K562 (cell line): Measurements from ENCODE around the gene ANGEL2. TPM values are rescaled to one million over a fixed set of nuclear protein-coding genes. Genes with fewer than 3 reads are reported as not detected.

ENCODE experiments used
- ATAC-seq: fragments of 200-7000 bp; cut with Tn5 transposase; 3 replicates; pipeline ENCODE4 v1.9.1; 2020; ENCODE audit warnings: moderate library complexity
- BruUV-seq: library from RNA; stranded (reverse); fragments of 400-500 nt; replicated peaks from 2 replicates; lab custom pipeline; 2021; lab: Mats Ljungman, UMichigan
- CTCF ChIA-PET: fragments of 300-600 bp; formaldehyde crosslinking; extraction: SDS; loops from one replicate; lab custom pipeline; 2021; ENCODE audit warnings: low intra/inter-chr PET ratio; lab: Yijun Ruan, JAX
- POLR2A ChIA-PET: fragments of 300-600, 350-650 bp; sonication (Branson Sonifier 250); formaldehyde crosslinking; extraction: SDS; loops from one replicate; lab custom pipeline; 2021; ENCODE audit warnings: antibody characterized with exemption, inconsistent platforms; lab: Yijun Ruan, JAX
- DNase-seq, 4 experiments: peaks; one replicate each; pipeline versions ENCODE4 v3.0.0 to v3.0.0-alpha.2; 2011 to 2018; ENCODE audit warnings: low spot score in 3 of 4, mixed read lengths in 3 of 4; ENCODE audit errors: extremely low read depth in 1 of 4
- FAIRE-seq: peaks from 2 replicates; lab custom pipeline; 2011; peaks lifted over from hg19 to GRCh38; lab: Jason Lieb, UNC
- H2AFZ ChIP-seq: 2 replicates; pipeline ENCODE4 v1.6.0; 2011; ENCODE audit warnings: low read depth, low read length, control low read depth, inconsistent platforms
- H3K27ac ChIP-seq: fragments of 200-600 bp; 3 replicates; pipeline ENCODE4 v1.8.0; 2011; ENCODE audit warnings: low read depth, mild to moderate bottlenecking, control low read depth, inconsistent platforms, low read length, moderate library complexity, mixed read lengths; ENCODE audit errors: extremely low read depth
- H3K27me3 ChIP-seq, 2 experiments: fragments of 300-600 bp in 1 of 2; 2 replicates in 1 of 2; 3 replicates in 1 of 2; pipeline versions ENCODE4 v1.6.0 to v1.8.0; 2011; ENCODE audit warnings: inconsistent platforms in 2 of 2, low read length in 2 of 2, mild to moderate bottlenecking in 1 of 2, mixed read lengths in 1 of 2, moderate library complexity in 1 of 2; ENCODE audit not compliant: control insufficient read depth in 2 of 2, insufficient read depth in 2 of 2
- H3K36me3 ChIP-seq: fragments of 300-600 bp; 3 replicates; pipeline ENCODE4 v1.8.0; 2011; ENCODE audit warnings: mild to moderate bottlenecking, low read length, inconsistent platforms; ENCODE audit not compliant: control insufficient read depth, insufficient read depth
- H3K4me1 ChIP-seq, 2 experiments: fragments of 200-600 bp in 1 of 2; replicated peaks in 1 of 2; 2 replicates in 1 of 2; 3 replicates in 1 of 2; pipeline versions ENCODE4 v1.5.1 to v1.8.0; 2011; ENCODE audit warnings: inconsistent platforms in 2 of 2, low read length in 2 of 2, mild to moderate bottlenecking in 1 of 2, mixed read lengths in 1 of 2, moderate library complexity in 1 of 2; ENCODE audit not compliant: control insufficient read depth in 2 of 2, insufficient read depth in 2 of 2
- H3K4me2 ChIP-seq: 2 replicates; pipeline ENCODE4 v1.6.1; 2011; ENCODE audit warnings: low read length, control low read depth, inconsistent platforms, mixed read lengths; ENCODE audit not compliant: insufficient read depth
- H3K4me3 ChIP-seq: fragments of 200-600 bp; sonication (generic), shearing (Covaris generic); 2 replicates; pipeline ENCODE4 v1.5.1; 2016; ENCODE audit warnings: control low read depth, inconsistent platforms
- H3K79me2 ChIP-seq: fragments of 200-600 bp; 3 replicates; pipeline ENCODE4 v1.8.0; 2011; ENCODE audit warnings: low read length, inconsistent platforms; ENCODE audit not compliant: control insufficient read depth, insufficient read depth
- H3K9ac ChIP-seq, 2 experiments: 2 replicates each; pipeline versions ENCODE4 v1.6.0 to v1.6.1; 2011; ENCODE audit warnings: low read depth in 2 of 2, low read length in 2 of 2, control low read depth in 1 of 2, inconsistent platforms in 1 of 2, mild to moderate bottlenecking in 1 of 2, mixed read lengths in 1 of 2; ENCODE audit not compliant: insufficient read depth in 1 of 2
- H3K9me1 ChIP-seq: one replicate; pipeline ENCODE4 v1.6.0; 2011; ENCODE audit warnings: inconsistent platforms, mild to moderate bottlenecking, low read length, moderate library complexity; ENCODE audit not compliant: control insufficient read depth, insufficient read depth
- H3K9me3 ChIP-seq: replicated peaks from 2 replicates; pipeline ENCODE4 v1.5.1; 2011; ENCODE audit warnings: low read depth, low read length, inconsistent platforms; ENCODE audit not compliant: control insufficient read depth, insufficient read depth
- H4K20me1 ChIP-seq: replicated peaks from 2 replicates; pipeline ENCODE4 v1.6.1; 2011; ENCODE audit warnings: low read length, inconsistent platforms, mixed read lengths; ENCODE audit not compliant: control insufficient read depth, insufficient read depth
- ARID1B ChIP-seq: fragments of 450-650 bp; IDR thresholded peaks from 2 replicates; pipeline ENCODE4 v1.6.1; 2016; ENCODE audit warnings: antibody characterized with exemption, mild to moderate bottlenecking, inconsistent platforms
- ATF1 ChIP-seq, 2 experiments: fragments of 450-650 bp in 1 of 2; IDR thresholded peaks; 2 replicates each; pipeline ENCODE4 v1.6.1; 2016; ENCODE audit warnings: missing compliant biosample characterization in 1 of 2, missing genetic modification characterization in 1 of 2
- C11orf30 ChIP-seq: fragments of 450-650 bp; IDR thresholded peaks from 2 replicates; pipeline ENCODE4 v1.6.1; 2016; ENCODE audit warnings: low read depth, mild to moderate bottlenecking
- CREM ChIP-seq: IDR thresholded peaks from 2 replicates; pipeline ENCODE4 v1.6.1; 2014; ENCODE audit warnings: antibody characterized with exemption, low read depth
- DPF2 ChIP-seq: fragments of 450-650 bp; IDR thresholded peaks from 2 replicates; pipeline ENCODE4 v1.6.1; 2016
- EP300 ChIP-seq: IDR thresholded peaks from 2 replicates; pipeline ENCODE4 v1.6.1; 2012; ENCODE audit warnings: low read length, improper control_type of control experiment
- ESRRB ChIP-seq: fragments of 250-450 bp; sonication (Bioruptor Pico); IDR thresholded peaks from 2 replicates; pipeline ENCODE4 v1.5.0; 2020; ENCODE audit warnings: mild to moderate bottlenecking, moderate library complexity, borderline replicate concordance
- HDAC1 ChIP-seq, 2 experiments: fragments of 450-650 bp; IDR thresholded peaks; 2 replicates each; pipeline ENCODE4 v1.6.1; 2016 to 2017; ENCODE audit warnings: inconsistent platforms in 1 of 2, mild to moderate bottlenecking in 1 of 2, moderate library complexity in 1 of 2
- IFI16 ChIP-seq: fragments of 250-450 bp; sonication (Bioruptor Pico); IDR thresholded peaks from 2 replicates; pipeline ENCODE4 v2.1.2; 2022; ENCODE audit warnings: mild to moderate bottlenecking, inconsistent platforms
- KDM1A ChIP-seq, 2 experiments: fragments of 450-650 bp; IDR thresholded peaks; 2 replicates each; pipeline ENCODE4 v1.6.1; 2016; ENCODE audit warnings: mild to moderate bottlenecking in 2 of 2
- KLF13 ChIP-seq: fragments of 450-650 bp; IDR thresholded peaks from 2 replicates; pipeline ENCODE4 v1.6.1; 2016; ENCODE audit warnings: missing genetic modification characterization, low read depth, mild to moderate bottlenecking, missing compliant biosample characterization, moderate library complexity, borderline replicate concordance
- MAFG ChIP-seq: fragments of 450-650 bp; conservative IDR thresholded peaks from 2 replicates; pipeline ENCODE4 v1.6.1; 2016; ENCODE audit warnings: missing genetic modification characterization, missing compliant biosample characterization
- NFE2 ChIP-seq: IDR thresholded peaks from 2 replicates; pipeline ENCODE4 v1.6.1; 2014; ENCODE audit warnings: antibody characterized with exemption, low read depth
- PHF21A ChIP-seq: fragments of 450-650 bp; IDR thresholded peaks from 2 replicates; pipeline ENCODE4 v1.6.1; 2017; ENCODE audit warnings: low read depth, borderline replicate concordance
- RAD21 ChIP-seq, 2 experiments: fragments of 250-450 bp in 1 of 2; fragments of 450-650 bp in 1 of 2; sonication (Bioruptor Pico) in 1 of 2; formaldehyde crosslinking in 1 of 2; IDR thresholded peaks in 1 of 2; conservative IDR thresholded peaks in 1 of 2; 2 replicates each; pipeline versions ENCODE4 v1.4.0 to v1.8.0; 2020 to 2022; ENCODE audit warnings: mild to moderate bottlenecking in 2 of 2, moderate library complexity in 1 of 2
- RAD51 ChIP-seq: fragments of 450-650 bp; IDR thresholded peaks from 2 replicates; pipeline ENCODE4 v1.7.1; 2016; ENCODE audit warnings: low read depth, mild to moderate bottlenecking, borderline replicate concordance
- SIN3A ChIP-seq, 2 experiments: fragments of 150-350 bp in 1 of 2; IDR thresholded peaks; 2 replicates each; pipeline ENCODE4 v1.6.1; 2011 to 2016; ENCODE audit warnings: borderline replicate concordance in 2 of 2, low read depth in 2 of 2, low read length in 2 of 2, mild to moderate bottlenecking in 2 of 2, moderate library complexity in 2 of 2; ENCODE audit not compliant: control insufficient read depth in 1 of 2
- TAF15 ChIP-seq: fragments of 200-400 bp; formaldehyde crosslinking; IDR thresholded peaks from 2 replicates; pipeline ENCODE4 v1.6.1; 2017; ENCODE audit warnings: mild to moderate bottlenecking, low read depth, low read length, moderate library complexity
- ZBED1 ChIP-seq: IDR thresholded peaks from 2 replicates; pipeline ENCODE4 v1.6.1; 2014
- ZEB2 ChIP-seq: fragments of 450-650 bp; IDR thresholded peaks from 2 replicates; pipeline ENCODE4 v1.6.1; 2016
- ZFP36 ChIP-seq: fragments of 150-350 bp; IDR thresholded peaks from 2 replicates; pipeline ENCODE4 v1.6.1; 2018; ENCODE audit warnings: low read length, low read depth; ENCODE audit not compliant: partially characterized antibody
- ZNF197 ChIP-seq: fragments of 200-800 bp; sonication (Bioruptor generic); IDR thresholded peaks from 2 replicates; pipeline ENCODE4 v1.6.1; 2016; ENCODE audit warnings: low read depth, missing genetic modification characterization, missing compliant biosample characterization
- ZNF3 ChIP-seq: fragments of 250-450 bp; sonication (Bioruptor Pico); IDR thresholded peaks from 2 replicates; pipeline ENCODE4 v1.5.0; 2021; ENCODE audit warnings: mild to moderate bottlenecking, moderate library complexity
- ZNF512 ChIP-seq: IDR thresholded peaks from 2 replicates; pipeline ENCODE4 v1.6.1; 2016; ENCODE audit warnings: missing genetic modification characterization, missing compliant biosample characterization
- ZNF551 ChIP-seq: fragments of 250-450 bp; sonication (Bioruptor Pico); IDR thresholded peaks from 2 replicates; pipeline ENCODE4 v1.5.0; 2021; ENCODE audit warnings: mild to moderate bottlenecking, moderate library complexity
- WGBS: fragments of 100-300 bp; shearing (Covaris generic); methylation state at CpG from one replicate; pipeline ENCODE4 v1.1.6; 2016; ENCODE audit warnings: low coverage, mixed read lengths; ENCODE audit not compliant: insufficient coverage; ENCODE audit errors: missing lambda C conversion rate; 5-methylcytosine and 5-hydroxymethylcytosine counted together
- in situ Hi-C: fragments of 300-500 bp; cut with MboI; formaldehyde crosslinking; loops from 4 replicates; pipeline ENCODE4 v1.15.0; 2018; ENCODE audit warnings: inconsistent platforms, mixed read lengths
- intact Hi-C: fragments of 100-400 bp; cut with micrococcal nuclease; formaldehyde crosslinking; loops from 2 replicates; pipeline ENCODE4 v1.14.2; 2022
- polyA plus RNA-seq, 8 experiments: library from polyadenylated mRNA; depleted of rRNA in 4 of 8; stranded (reverse) in 5 of 8; unstranded in 3 of 8; fragments of >200 nt; fragmentation: Nextera tagmentation in 2 of 8; fragmentation: Illumina TruSeq in 1 of 8; extraction: Ambion mirVana in 2 of 8; extraction: Trizol in 1 of 8; gene quantifications; 2 replicates each; pipeline versions ENCODE4 v1.2.1 to v1.2.3, GENCODE V29; 2011 to 2014; ENCODE audit warnings: inconsistent platforms in 1 of 8, missing spikeins in 1 of 8
- total RNA-seq, 7 experiments: library from RNA; depleted of rRNA in 6 of 7; stranded (reverse); fragments of >200 nt in 6 of 7; fragmentation: Illumina TruSeq in 2 of 7; extraction: Trizol in 2 of 7; gene quantifications; 2 replicates each; pipeline versions ENCODE4 v1.2.1 to v1.2.3, GENCODE V29; 2011 to 2021; ENCODE audit warnings: low replicate concordance in 1 of 7

Gene ANGEL2
- total and polyA plus RNA-seq, 9 of the 15 experiments (the other 6 are each of a cell fraction or from before 2014, with no cell fraction given) = 6.8 to 34.6 (median 26.2) TPM

GRCh38 chr1:212967801-212968200, 47.9 kb downstream of the ANGEL2 start:
- in situ Hi-C loops (no loop called here), intact Hi-C loops (no loop called here)
- H3K27ac ChIP-seq = no peak overlapping the region
- ChIA-PET CTCF (no interaction called here), POLR2A (interaction anchor here (0.7 to 1.0 kb wide), 2 partner anchors 12 to 299 kb away, joined by 3 to 4 read pairs; no protein-coding TSS in a partner anchor)
- 6% methylated on average over 8 of the region's 8 CpGs for WGBS
- no peak overlapping the region for H3K4me3 ChIP-seq
- FAIRE-seq = peak; percentile 98
- DNase-seq = peak; percentile 73 to 84 (median 79)
- H3K36me3 ChIP-seq = no peaks in the 10 kb centered on the region
- no TSS peak for BruUV-seq
- ATAC-seq = peak; percentile 97
- peaks cover 3% of the 10 kb centered on the region for H3K9me1 ChIP-seq
- no peak overlapping the region for H3K9ac ChIP-seq
- no peaks in the 10 kb centered on the region for H3K4me1 ChIP-seq
- H3K4me2 ChIP-seq = no peak overlapping the region
- H2AFZ ChIP-seq = no peak overlapping the region; the same call in 1 of the 2 replicates
- peaks cover 8% of the 10 kb centered on the region for H4K20me1 ChIP-seq
- no peaks in the 10 kb centered on the region for H3K79me2 ChIP-seq
- peaks cover 61 to 76% of the 10 kb centered on the region in 2 experiments for H3K27me3 ChIP-seq
- H3K9me3 ChIP-seq = no peaks in the 10 kb centered on the region
- TF ChIP-seq RAD51 = no peak
- TF ChIP-seq ZNF551 = no peak
- TF ChIP-seq CREM = peak; percentile 82
- peak; percentile 66 for TF ChIP-seq MAFG
- TF ChIP-seq KDM1A (IDR thresholded peaks at IDR 0.05) = peak; percentile 37 to 42; a peak in 2 of 4 replicates
- peak; percentile 64 for TF ChIP-seq DPF2
- TF ChIP-seq PHF21A = peak; percentile 42; the same call in 1 of the 2 replicates
- no peak for TF ChIP-seq ZNF3
- TF ChIP-seq RAD21 (CRISPR knock-in tag; conservative IDR thresholded peaks at IDR 0.05 in 1 of 2, IDR thresholded peaks at IDR 0.05 in 1 of 2) = peak in 1 of 2 experiments; percentile 55; a peak in 2 of 4 replicates
- TF ChIP-seq KLF13 (tag) = no peak
- no peak for TF ChIP-seq ZBED1
- 0 out of 2 replicates have a peak, but pooled peaks have one; percentile 43 for TF ChIP-seq ZEB2
- TF ChIP-seq ESRRB (CRISPR knock-in tag) = no peak
- TF ChIP-seq TAF15 = no peak
- TF ChIP-seq IFI16 = no peak
- no peak for TF ChIP-seq EP300
- TF ChIP-seq ZNF197 (CRISPR knock-in tag) = no peak
- TF ChIP-seq ATF1 (CRISPR knock-in tag; IDR thresholded peaks at IDR 0.05) = no peak
- 0 out of 2 replicates have a peak, but pooled peaks have one; percentile 29 for TF ChIP-seq ATF1 (tag; IDR thresholded peaks at IDR 0.05)
- TF ChIP-seq ZNF512 (tag) = no peak
- TF ChIP-seq C11orf30 = peak; percentile 60; the same call in 1 of the 2 replicates
- peak; percentile 85 for TF ChIP-seq NFE2
- TF ChIP-seq ARID1B = peak; percentile 43
- no peak for TF ChIP-seq SIN3A (IDR thresholded peaks at IDR 0.05; ENCODE audit: borderline replicate concordance in 2 of 2, control insufficient read depth in 1 of 2, low read depth in 2 of 2, low read length in 2 of 2)
- peak in 1 of 2 experiments; percentile 44; a peak in 1 of 4 replicates for TF ChIP-seq HDAC1 (IDR thresholded peaks at IDR 0.05)
- TF ChIP-seq ZFP36 = peak; percentile 18
